ENCODE measurements around the gene OR8J3.
"Not testable (repeated sequence)": the region's sequence is repeated elsewhere in the genome, so short reads cannot be mapped to it uniquely, and the experiment has no call there.

Gene OR8J3, protein sequence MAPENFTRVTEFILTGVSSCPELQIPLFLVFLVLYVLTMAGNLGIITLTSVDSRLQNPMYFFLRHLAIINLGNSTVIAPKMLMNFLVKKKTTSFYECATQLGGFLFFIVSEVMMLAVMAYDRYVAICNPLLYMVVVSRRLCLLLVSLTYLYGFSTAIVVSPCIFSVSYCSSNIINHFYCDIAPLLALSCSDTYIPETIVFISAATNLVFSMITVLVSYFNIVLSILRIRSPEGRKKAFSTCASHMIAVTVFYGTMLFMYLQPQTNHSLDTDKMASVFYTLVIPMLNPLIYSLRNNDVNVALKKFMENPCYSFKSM

GRCh38 chr11:56140151-56140661 is at the start of gene OR8J3:
Gene OR8J3, minus strand, starts transcription at chr11:56140201. Its CDS starts 2,483 bp downstream, at chr11:56137718.
- DNase-seq, result no peak

- DNase-seq, result no peak
These were observed 48.6 kb upstream of the OR8J3 start for GRCh38 chr11:56188602-56189001.

DNA sequence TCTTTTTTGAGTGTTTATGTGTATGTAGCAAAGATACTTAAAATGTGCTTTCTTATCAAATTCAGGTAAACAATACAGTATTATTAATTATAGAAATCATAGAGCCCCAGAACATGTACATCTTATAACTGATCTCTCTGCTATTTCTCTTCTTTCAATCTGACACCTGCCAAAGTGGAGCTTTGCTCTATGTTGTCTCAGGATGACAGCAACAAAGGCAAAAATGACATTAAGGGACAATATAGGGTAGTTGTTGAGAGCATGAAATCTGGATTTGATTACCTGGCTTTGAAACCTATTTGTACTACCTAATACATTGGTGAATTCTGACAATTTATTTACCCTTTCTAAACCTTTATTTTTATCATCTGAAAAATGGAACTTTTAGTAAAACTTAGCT is 43.5 kb upstream of the OR8J3 start:
- DNase-seq, result no peak

DNA sequence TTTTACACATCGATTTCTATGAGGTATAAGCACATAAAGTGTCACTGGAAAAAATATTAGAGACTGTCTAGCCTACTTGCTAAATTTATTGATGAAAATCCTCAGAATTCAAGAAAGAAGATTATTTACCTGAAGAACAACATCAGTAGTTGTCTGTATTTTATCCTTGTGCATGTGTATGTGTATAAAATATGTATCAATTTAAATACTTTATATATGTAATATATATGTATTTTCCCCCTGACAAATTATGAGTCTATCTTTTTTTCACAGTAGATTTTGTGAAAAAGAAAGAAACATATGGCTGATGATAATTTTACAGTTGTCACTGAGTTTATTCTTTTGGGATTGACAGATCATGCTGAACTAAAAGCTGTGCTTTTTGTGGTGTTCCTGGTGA is 36.3 kb upstream of the OR8J3 start, which contains the start of gene OR5J2:
Gene OR5J2 (plus strand): TSS at position 301 of the 400 bp plus-strand sequence. CDS start 0 bp downstream, at position 301.
- DNase-seq, result no peak

DNA sequence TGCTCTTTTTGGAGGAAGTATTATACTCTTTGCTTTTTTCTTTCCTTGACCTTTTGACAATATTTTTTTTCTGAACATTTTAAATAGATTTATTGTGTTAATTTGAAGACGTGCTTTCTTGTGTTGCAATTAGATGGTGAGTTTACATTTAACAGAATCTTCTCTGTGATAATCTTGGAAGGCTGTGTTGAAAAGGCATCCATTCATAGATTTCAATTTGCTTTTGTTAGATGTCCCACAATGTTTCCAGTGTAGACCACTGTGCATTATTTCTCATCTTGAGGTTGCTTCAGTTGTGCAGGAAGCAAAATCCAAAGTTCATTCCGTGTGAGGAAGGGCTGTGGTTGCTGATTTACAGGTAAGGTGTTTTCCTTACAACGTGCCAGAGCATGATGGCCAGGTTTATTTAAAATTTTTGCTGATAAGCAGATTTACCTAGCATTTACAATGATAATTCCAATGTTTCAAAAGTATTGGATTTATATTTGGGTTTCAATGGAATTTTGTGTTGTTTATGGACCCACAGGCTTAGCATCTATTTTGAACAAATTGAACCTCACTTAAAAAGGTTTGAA is 32.3 kb upstream of the OR8J3 start:
- DNase-seq, result no peak

DNA sequence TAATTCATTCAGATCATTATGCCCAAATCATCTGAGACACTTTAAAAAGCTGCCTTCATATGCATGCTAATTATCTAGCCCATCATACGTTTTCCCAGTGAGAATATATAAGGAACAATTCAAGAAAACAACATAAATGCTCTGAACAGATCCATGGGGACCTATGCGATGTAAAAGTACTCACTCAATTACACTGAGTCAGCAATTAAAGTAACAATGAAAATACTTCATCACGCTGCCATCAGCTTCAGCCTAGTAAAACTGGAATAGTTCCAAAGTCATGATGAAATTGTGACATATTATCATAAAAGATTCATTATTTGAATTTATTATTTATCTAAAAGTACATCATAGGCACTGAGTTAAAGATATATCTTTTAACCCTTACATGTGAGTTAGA is 23.8 kb upstream of the OR8J3 start:
- no peak for DNase-seq

GRCh38 chr11:56160217-56160616 is 20.2 kb upstream of the OR8J3 start, which contains the start of gene OR8K5:
Gene OR8K5, minus strand, starts transcription at chr11:56160317. Its CDS starts 0 bp downstream, at chr11:56160317.
- no peak for DNase-seq

DNA sequence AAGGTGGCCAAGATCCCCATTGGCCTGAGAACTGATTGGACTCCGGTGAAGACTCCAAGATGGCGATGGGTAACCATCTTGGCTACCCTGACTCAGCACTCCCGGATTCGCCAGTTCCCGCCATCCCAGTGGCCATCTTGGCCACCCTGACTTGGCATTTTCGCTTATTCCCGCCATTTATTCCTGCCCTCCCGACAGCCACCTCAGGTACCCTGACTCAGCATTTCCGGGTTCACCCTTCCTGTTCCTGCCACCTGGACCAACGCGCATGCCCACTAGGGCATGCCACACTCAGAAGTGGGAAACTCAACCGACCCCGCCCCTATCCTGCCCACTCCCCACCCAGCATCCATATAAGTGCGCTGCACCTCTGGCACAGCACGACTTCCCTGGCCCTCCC is 12.3 kb upstream of the OR8J3 start:
- DNase-seq, result no peak

DNA sequence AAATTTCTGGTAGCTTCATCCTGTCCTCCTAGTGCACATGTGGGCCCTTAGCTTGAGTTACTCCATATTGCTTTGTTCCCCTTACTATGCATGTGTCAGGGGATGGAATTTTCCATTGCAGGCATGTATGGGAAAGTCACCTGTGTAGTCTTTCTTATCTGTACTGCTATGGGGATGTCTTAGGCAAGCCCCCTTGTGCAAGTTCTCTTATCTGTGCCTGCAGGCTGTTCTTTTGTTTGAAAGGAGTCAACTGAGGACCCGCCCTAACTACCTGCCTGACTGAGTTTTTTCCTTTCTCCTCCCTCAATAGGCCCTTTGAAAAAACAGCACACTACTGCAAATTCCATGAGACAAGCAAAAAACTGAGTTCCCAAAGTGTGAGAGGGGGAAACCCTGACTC is 11.4 kb upstream of the OR8J3 start:
- no peak for DNase-seq

DNA sequence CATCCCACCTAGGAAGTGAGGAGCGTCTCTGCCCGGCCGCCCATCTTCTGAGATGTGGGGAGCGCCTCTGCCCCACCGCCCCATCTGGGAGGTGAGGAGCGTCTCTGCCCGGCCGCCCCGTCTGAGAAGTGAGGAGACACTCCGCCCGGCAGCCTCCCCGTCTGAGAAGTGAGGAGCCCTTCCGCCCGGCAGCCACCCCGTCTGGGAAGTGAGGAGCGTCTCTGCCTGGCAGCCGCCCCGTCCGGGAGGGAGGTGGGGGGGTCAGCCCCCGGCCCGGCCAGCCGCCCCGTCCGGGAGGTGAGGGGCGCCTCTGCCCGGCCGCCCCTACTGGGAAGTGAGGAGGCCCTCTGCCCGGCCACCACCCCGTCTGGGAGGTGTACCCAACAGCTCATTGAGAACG is 3.7 kb upstream of the OR8J3 start:
- not testable (repeated sequence) for DNase-seq

DNA sequence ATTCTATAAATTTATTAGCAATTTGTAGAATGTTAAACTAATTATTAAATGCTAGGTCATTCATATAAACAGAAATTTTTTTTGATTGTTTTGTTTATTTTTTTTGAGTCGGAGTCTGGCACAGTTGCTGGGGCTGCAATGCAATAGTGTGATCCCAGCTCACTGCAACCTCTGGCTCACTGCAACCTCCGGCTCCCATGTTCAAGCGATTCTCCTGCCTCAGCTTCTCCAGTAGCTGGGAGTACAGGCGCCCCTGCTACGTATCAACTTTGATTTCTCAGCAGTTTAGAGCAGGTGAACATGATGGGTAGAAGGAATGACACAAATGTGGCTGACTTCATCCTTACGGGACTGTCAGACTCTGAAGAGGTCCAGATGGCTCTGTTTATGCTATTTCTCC is 17.9 kb downstream of the OR8J3 start, which contains the start of gene OR8H3:
Gene OR8H3 (plus strand): TSS at position 301 of the 400 bp plus-strand sequence. CDS start 0 bp downstream, at position 301.
- DNase-seq, result no peak

DNA sequence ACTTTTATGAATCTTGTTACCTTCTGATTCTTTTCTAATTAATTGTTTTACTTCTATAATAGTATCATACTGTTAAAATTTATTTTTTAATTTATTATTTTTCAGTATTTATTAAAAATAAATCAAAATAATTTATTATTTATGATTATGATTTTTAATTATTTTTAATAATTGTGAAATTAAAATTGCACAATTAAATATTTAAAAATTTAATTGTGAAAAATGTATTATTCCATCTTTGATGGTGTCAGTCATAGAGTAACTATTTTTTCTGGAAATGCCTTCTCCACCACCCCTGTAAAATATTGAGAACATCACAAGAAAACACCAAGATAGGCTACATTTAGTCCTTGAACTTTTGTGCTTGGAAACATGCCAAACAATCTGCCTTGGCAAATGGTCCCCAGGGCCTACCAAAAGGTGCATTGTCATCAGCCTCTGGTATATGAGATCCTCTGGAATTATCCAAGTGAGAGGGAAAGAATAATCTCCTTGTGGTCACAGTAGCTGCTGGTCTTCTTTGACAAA is 36.7 kb downstream of the OR8J3 start, which contains the start of gene OR8H2:
Gene OR8H2 (plus strand): TSS at position 478 of the 528 bp plus-strand sequence. CDS start 1,356 bp downstream, outside the sequence.
- DNase-seq, result no peak

DNA sequence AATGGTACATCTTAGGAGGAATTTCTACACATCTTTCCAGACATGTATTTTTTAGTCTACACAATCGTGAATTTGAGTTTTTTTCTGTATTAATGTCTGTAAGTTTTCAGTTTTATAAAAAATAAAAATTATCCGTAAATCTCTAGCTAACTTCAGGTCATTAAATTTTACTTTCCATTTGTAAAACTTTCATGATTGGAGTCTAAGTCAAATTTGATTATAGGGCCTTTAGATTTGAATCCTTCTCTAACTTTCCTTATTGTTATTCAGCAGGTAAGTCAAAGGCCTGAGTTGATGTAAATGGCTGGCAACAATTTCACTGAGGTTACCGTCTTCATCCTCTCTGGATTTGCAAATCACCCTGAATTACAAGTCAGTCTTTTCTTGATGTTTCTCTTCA is 47.0 kb downstream of the OR8J3 start, which contains the start of gene OR8I2:
Gene OR8I2 (plus strand): TSS at position 301 of the 400 bp plus-strand sequence. CDS start 0 bp downstream, at position 301.
- no peak for DNase-seq

DNA sequence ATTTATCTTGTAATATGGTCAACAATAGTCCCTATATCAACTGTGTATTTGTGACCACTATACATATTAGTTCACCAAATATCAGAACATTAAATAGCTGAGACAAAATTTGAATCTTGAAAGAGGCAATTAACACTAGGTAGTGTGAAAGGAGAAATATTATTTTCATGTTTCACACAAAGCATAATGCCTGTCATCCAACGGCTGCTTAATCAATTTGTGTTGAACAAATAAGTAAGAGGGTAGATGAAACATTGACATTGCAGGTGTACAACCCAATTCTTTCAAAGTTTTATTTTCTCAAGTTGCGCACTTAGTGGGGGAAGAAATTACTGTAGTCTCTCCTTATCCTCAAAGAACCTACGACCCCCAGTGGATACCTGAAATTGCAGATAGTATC is 50.3 kb downstream of the OR8J3 start:
- no peak for DNase-seq
